GM12864 (cell line): ENCODE results near the gene CCND2.

Source experiments
- DNase-seq: peaks from one replicate; pipeline ENCODE4 v3.0.0-alpha.2; 2011; ENCODE audit warnings: low read depth
- H3K4me3 ChIP-seq: 2 replicates; pipeline ENCODE4 v1.5.1; 2011; ENCODE audit warnings: mild to moderate bottlenecking, low read depth, low read length, control low read depth
- TF ChIP-seq, protein P1 (sequence below): IDR thresholded peaks from 2 replicates; pipeline ENCODE4 v1.5.1; 2011; ENCODE audit warnings: low read depth, mild to moderate bottlenecking, moderate library complexity, low read length, control low read depth, inconsistent platforms; ENCODE audit errors: missing control alignments

The CCND2 gene

DNA sequence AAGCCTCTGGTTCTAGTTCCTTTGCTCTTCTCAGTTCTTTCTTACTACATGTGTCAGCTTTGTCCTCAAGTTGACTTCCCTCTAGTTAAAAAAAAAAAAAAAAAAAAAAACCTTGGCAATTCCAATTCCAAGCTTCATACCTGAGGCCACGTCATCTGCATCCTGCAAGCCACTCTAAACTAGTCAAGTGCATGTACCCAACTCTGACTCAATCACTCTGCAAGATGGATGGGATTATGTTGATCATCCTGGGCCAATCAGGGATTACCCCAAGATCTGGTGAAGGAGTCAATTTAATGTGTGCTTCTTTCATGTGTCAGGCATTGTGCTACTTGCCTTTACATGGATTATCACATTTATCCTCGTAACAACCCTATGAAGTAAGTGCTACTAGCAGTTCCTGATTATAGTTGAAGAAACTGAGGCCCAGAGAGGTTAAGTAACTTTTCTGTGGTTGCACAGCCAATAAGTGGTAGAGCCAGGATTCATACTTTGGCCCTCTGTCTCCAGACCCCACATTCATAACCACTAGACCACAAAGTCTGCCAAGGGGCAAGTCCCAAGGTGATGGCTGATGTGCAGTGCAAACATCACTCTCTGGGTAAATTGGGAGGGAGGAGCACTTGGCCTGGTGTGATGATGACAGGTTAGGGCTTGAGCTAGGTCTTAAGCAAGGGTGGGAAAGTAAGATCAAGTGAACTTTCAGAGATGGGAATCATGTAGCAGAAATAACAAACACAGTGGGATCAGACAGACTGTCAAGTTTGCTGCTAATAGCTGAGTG is 17.3 kb upstream of the CCND2 start:
- no peak for DNase-seq
- TF ChIP-seq, protein P1, sequence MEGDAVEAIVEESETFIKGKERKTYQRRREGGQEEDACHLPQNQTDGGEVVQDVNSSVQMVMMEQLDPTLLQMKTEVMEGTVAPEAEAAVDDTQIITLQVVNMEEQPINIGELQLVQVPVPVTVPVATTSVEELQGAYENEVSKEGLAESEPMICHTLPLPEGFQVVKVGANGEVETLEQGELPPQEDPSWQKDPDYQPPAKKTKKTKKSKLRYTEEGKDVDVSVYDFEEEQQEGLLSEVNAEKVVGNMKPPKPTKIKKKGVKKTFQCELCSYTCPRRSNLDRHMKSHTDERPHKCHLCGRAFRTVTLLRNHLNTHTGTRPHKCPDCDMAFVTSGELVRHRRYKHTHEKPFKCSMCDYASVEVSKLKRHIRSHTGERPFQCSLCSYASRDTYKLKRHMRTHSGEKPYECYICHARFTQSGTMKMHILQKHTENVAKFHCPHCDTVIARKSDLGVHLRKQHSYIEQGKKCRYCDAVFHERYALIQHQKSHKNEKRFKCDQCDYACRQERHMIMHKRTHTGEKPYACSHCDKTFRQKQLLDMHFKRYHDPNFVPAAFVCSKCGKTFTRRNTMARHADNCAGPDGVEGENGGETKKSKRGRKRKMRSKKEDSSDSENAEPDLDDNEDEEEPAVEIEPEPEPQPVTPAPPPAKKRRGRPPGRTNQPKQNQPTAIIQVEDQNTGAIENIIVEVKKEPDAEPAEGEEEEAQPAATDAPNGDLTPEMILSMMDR = no peak
- no peak overlapping the region for H3K4me3 ChIP-seq

DNA sequence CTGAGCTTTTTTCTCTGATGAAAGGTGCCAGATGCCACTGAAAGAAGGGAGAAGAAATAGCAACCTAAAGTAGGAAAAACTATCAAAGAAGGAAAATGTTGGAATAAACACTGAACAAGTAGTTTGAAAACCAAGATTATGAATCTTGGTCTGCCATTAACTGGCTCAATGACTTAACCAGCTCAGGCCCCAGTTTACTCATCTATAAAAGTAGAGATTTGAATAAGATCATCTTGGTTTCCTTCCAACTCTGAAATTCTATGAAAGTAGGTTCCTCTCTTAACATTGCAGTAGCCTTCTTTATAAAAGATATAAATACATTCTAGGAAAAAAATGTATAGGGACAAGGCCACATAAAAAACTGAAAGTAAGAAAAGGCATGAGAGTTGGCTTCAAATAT is 16.1 kb upstream of the CCND2 start:
- DNase-seq = no peak
- no peak overlapping the region for H3K4me3 ChIP-seq
- TF ChIP-seq, protein P1 = no peak

DNA sequence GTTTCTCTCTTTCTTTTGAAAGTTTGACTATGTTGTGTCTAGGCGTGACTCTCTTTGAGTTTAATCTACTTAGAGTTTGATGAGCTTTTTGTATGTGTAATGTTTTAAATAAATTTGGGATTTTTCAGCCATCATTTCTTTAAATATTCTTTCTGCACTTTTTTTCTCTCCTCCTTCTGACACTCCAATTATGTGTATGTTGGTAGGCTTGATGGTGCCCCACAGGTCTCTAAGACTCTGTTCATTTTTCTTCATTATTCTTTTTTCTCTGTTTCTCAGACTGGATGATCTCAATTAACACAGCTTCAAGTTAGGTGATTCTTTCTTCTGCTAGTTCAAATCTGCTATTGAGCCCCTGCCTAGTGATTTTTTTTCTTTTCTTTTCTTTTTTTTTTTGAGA is 14.5 kb upstream of the CCND2 start:
- H3K4me3 ChIP-seq = no peak overlapping the region
- TF ChIP-seq, protein P1 = no peak
- DNase-seq = no peak

DNA sequence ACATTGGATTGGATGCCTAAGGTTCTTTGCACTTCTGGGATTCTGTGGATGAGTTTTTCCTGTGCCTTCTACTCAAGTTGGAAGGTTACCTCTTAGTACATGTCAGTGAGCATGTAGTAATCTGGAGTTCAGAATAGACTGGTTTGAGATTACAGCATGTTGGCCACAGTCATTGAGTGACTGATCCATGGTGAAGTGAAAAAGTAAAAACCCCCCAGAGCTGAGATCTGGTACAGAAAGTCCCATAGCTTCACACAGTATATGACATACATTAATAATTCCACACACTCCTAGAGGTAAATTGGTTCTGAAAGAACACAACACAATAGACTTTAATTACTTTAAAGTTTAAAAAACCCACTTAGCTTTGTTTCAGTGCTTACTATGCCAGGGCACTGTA is 11.9 kb upstream of the CCND2 start:
- TF ChIP-seq, protein P1 = no peak
- no peak for DNase-seq
- H3K4me3 ChIP-seq = no peak overlapping the region

DNA sequence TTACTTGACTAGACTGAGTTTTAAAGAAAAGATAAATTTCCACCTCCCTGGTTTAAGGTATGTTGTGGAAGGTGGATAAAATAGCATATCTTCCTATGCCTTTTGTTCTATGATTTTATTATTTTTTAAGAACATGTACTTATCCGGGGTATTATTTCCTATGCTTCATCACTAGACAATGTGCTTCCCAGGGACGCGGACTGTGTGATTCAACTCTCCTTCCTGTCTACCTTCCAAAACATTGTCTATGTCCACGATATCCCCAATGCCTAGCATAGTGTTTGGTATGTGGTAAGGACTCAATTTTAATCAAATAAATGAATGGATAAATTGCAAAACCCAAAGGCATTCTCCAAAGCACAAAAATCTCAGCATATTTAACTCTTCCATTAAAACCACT is 8.3 kb upstream of the CCND2 start:
- TF ChIP-seq, protein P1 = no peak
- H3K4me3 ChIP-seq = no peak overlapping the region
- DNase-seq = no peak

DNA sequence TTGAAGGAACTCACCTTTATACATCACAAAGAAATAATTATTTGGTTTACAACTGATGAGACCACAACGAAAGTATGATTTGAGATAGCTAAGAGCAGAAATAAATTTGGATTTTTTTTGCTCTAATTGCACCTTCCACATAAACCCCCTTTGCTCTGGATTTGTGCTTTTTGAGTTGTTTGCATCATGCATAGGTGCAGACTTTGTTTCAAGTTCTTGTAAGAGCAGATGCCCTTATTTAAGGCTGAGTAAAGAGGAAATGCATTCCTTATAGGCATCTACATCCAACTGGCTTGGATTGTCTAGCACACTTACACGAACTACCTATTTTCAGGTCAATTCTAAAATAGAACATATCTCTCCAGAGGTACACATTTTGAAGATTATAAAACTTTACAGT is 6.6 kb upstream of the CCND2 start:
- no peak overlapping the region for H3K4me3 ChIP-seq
- DNase-seq = no peak
- TF ChIP-seq, protein P1 = no peak
